ENCODE measurements around the gene CD247.

The CD247 gene

GRCh38 chr1:167465018-167465417, 53.3 kb downstream of the CD247 start:
- H3K4me3 ChIP-seq (ENCODE audit: low read depth, low read length): no peak overlapping the region
- no peak for DNase-seq (ENCODE audit: low read depth)
- TF ChIP-seq CTCF (IDR thresholded peaks at IDR 0.05; ENCODE audit: low read depth, low read length, missing control alignments): no peak

GRCh38 chr1:167463875-167464575, 54.3 kb downstream of the CD247 start:
- no peak for TF ChIP-seq CTCF (IDR thresholded peaks at IDR 0.05; ENCODE audit: low read depth, low read length, missing control alignments)
- DNase-seq (ENCODE audit: low read depth): no peak
- H3K4me3 ChIP-seq (ENCODE audit: low read depth, low read length): no peak overlapping the region

GRCh38 chr1:167463080-167463479, 55.2 kb downstream of the CD247 start:
- no peak for DNase-seq (ENCODE audit: low read depth)
- no peak overlapping the region for H3K4me3 ChIP-seq (ENCODE audit: low read depth, low read length)
- no peak for TF ChIP-seq CTCF (IDR thresholded peaks at IDR 0.05; ENCODE audit: low read depth, low read length, missing control alignments)

- no peak for DNase-seq (ENCODE audit: low read depth)
- no peak for TF ChIP-seq CTCF (IDR thresholded peaks at IDR 0.05; ENCODE audit: low read depth, low read length, missing control alignments)
- H3K4me3 ChIP-seq (ENCODE audit: low read depth, low read length): no peak overlapping the region
Observed at GRCh38 chr1:167462341-167462740, 56.0 kb downstream of the CD247 start.

- DNase-seq (ENCODE audit: low read depth): no peak
- no peak for TF ChIP-seq CTCF (IDR thresholded peaks at IDR 0.05; ENCODE audit: low read depth, low read length, missing control alignments)
Observed at GRCh38 chr1:167460836-167461235, 57.5 kb downstream of the CD247 start.

GRCh38 chr1:167457936-167458584, 60.3 kb downstream of the CD247 start:
- DNase-seq (ENCODE audit: low read depth): no peak
- TF ChIP-seq CTCF (IDR thresholded peaks at IDR 0.05; ENCODE audit: low read depth, low read length, missing control alignments): no peak
- no peak overlapping the region for H3K4me3 ChIP-seq (ENCODE audit: low read depth, low read length)

More at GRCh38 chr1:167460836-167461235, 57.5 kb downstream of the CD247 start:
- no peak overlapping the region for H3K4me3 ChIP-seq (ENCODE audit: low read depth, low read length)

- DNase-seq (ENCODE audit: low read depth): no peak
- no peak for TF ChIP-seq CTCF (IDR thresholded peaks at IDR 0.05; ENCODE audit: low read depth, low read length, missing control alignments)
- no peak overlapping the region for H3K4me3 ChIP-seq (ENCODE audit: low read depth, low read length)
Observed at GRCh38 chr1:167456926-167457325, 61.4 kb downstream of the CD247 start.
